ENCODE data around the gene ZNF646.
"Not testable (repeated sequence)": the region's sequence is repeated elsewhere in the genome, so short reads cannot be mapped to it uniquely, and the experiment has no call there.

Gene ZNF646

GRCh38 chr16:31093132-31093703, 19.0 kb downstream of the ZNF646 start:
- no peak for TF ChIP-seq ZFX (IDR thresholded peaks at IDR 0.05)
- peak overlapping the region; percentile 84 for H3K27ac ChIP-seq

- peak overlapping the region; percentile 84 for H3K27ac ChIP-seq
Measured at GRCh38 chr16:31094088-31094423, 19.8 kb downstream of the ZNF646 start.

GRCh38 chr16:31094424-31095120, 20.4 kb downstream of the ZNF646 start, which contains the start of gene VKORC1:
Gene VKORC1 (minus strand): TSS chr16:31094797. CDS start chr16:31094729, 68 bp downstream.
- H3K27ac ChIP-seq = peak within 1 kb of the TSS; percentile 84
- TF ChIP-seq CTCF (conservative IDR thresholded peaks at IDR 0.05) (no peak), ZFX (IDR thresholded peaks at IDR 0.05) (no peak)

More at GRCh38 chr16:31094088-31094423, 19.8 kb downstream of the ZNF646 start:
- no peak for TF ChIP-seq CTCF (conservative IDR thresholded peaks at IDR 0.05)
- no peak for TF ChIP-seq ZFX (IDR thresholded peaks at IDR 0.05)

GRCh38 chr16:31099860-31100638, 25.8 kb downstream of the ZNF646 start:
- no peak overlapping the region for H3K27ac ChIP-seq
- no peak for TF ChIP-seq ZFX (IDR thresholded peaks at IDR 0.05)
- TF ChIP-seq CTCF (conservative IDR thresholded peaks at IDR 0.05) = no peak

- H3K27ac ChIP-seq = not testable (repeated sequence)
Measured at GRCh38 chr16:31100876-31101641, 26.8 kb downstream of the ZNF646 start.

GRCh38 chr16:31105677-31106213, 31.5 kb downstream of the ZNF646 start:
- peak; percentile 97 for TF ChIP-seq CTCF (conservative IDR thresholded peaks at IDR 0.05)
- TF ChIP-seq ZFX (IDR thresholded peaks at IDR 0.05) = 0 out of 2 replicates have a peak, but pooled peaks have one; percentile 35
- H3K27ac ChIP-seq = peak overlapping the region; percentile 60

GRCh38 chr16:31106509-31107464, 32.6 kb downstream of the ZNF646 start:
- TF ChIP-seq CTCF (conservative IDR thresholded peaks at IDR 0.05) (no peak), ZFX (IDR thresholded peaks at IDR 0.05) (no peak)
- H3K27ac ChIP-seq = peak overlapping the region; percentile 60; the same call in 1 of the 2 replicates
